ENCODE results near the gene ARF3.
A peak's percentile ranks its signal among the peaks of the same experiment; 100 is the strongest.

The ARF3 gene

GRCh38 chr12:48966177-48966895 lies 9.0 kb upstream of the ARF3 start:
- DNase-seq (ENCODE audit: low read depth) = no peak

- no peak for DNase-seq (ENCODE audit: low read depth)
These were observed 8.1 kb upstream of the ARF3 start for GRCh38 chr12:48965298-48965838.

GRCh38 chr12:48961801-48962200 lies 4.5 kb upstream of the ARF3 start:
- DNase-seq (ENCODE audit: low read depth) = no peak

- DNase-seq (ENCODE audit: low read depth) = no peak
These were observed 4.0 kb upstream of the ARF3 start for GRCh38 chr12:48961331-48961730.

- DNase-seq (ENCODE audit: low read depth) = no peak
These were observed 3.5 kb upstream of the ARF3 start for GRCh38 chr12:48960834-48961233.

- DNase-seq (ENCODE audit: low read depth) = no peak
These were observed 732 bp upstream of the ARF3 start for GRCh38 chr12:48958049-48958388.

GRCh38 chr12:48956279-48957140 lies 777 bp downstream of the ARF3 start:
- DNase-seq (ENCODE audit: low read depth) = no peak

GRCh38 chr12:48954841-48955501 lies 2.3 kb downstream of the ARF3 start:
- no peak for DNase-seq (ENCODE audit: low read depth)

GRCh38 chr12:48954061-48954460 lies 3.2 kb downstream of the ARF3 start:
- no peak for DNase-seq (ENCODE audit: low read depth)

- DNase-seq (ENCODE audit: low read depth) = no peak
These were observed 4.6 kb downstream of the ARF3 start for GRCh38 chr12:48952691-48953090.

- no peak for DNase-seq (ENCODE audit: low read depth)
These were observed 9.6 kb downstream of the ARF3 start for GRCh38 chr12:48947727-48948126.

- no peak for DNase-seq (ENCODE audit: low read depth)
These were observed 10.3 kb downstream of the ARF3 start for GRCh38 chr12:48946943-48947342.

- no peak for DNase-seq (ENCODE audit: low read depth)
These were observed 11.1 kb downstream of the ARF3 start for GRCh38 chr12:48946205-48946604.

- no peak for DNase-seq (ENCODE audit: low read depth)
These were observed 14.1 kb downstream of the ARF3 start for GRCh38 chr12:48943221-48943620.

- no peak for DNase-seq (ENCODE audit: low read depth)
These were observed 17.1 kb downstream of the ARF3 start for GRCh38 chr12:48940181-48940580.

GRCh38 chr12:48938805-48939204 lies 18.5 kb downstream of the ARF3 start:
- no peak for DNase-seq (ENCODE audit: low read depth)

- no peak for DNase-seq (ENCODE audit: low read depth)
These were observed 20.1 kb downstream of the ARF3 start for GRCh38 chr12:48937170-48937569.

- peak; percentile 77 for DNase-seq (ENCODE audit: low read depth)
These were observed 20.8 kb downstream of the ARF3 start for GRCh38 chr12:48936379-48936979.

GRCh38 chr12:48934312-48934706 lies 23.0 kb downstream of the ARF3 start:
- DNase-seq (ENCODE audit: low read depth) = no peak

GRCh38 chr12:48933664-48934311 lies 23.5 kb downstream of the ARF3 start:
- no peak for DNase-seq (ENCODE audit: low read depth)

- DNase-seq (ENCODE audit: low read depth) = no peak
These were observed 24.4 kb downstream of the ARF3 start for GRCh38 chr12:48932878-48933277.

GRCh38 chr12:48930475-48930874 lies 26.8 kb downstream of the ARF3 start:
- no peak for DNase-seq (ENCODE audit: low read depth)

All from stimulated activated CD8-positive, alpha-beta memory T cell treated with anti-CD3 and anti-CD28 coated beads, Interleukin-15, amount 100 ng/mL, for 1 hour (primary cell).